ENCODE measurements around the gene ERP29. TPM values are rescaled to one million over a fixed set of nuclear protein-coding genes. Genes with fewer than 3 reads are reported as not detected.
"Not testable (repeated sequence)": the region's sequence is repeated elsewhere in the genome, so short reads cannot be mapped to it uniquely, and the experiment has no call there.

ERP29 gene
- total RNA-seq, 1 donor from 2014 or later = 46.4 TPM

DNA sequence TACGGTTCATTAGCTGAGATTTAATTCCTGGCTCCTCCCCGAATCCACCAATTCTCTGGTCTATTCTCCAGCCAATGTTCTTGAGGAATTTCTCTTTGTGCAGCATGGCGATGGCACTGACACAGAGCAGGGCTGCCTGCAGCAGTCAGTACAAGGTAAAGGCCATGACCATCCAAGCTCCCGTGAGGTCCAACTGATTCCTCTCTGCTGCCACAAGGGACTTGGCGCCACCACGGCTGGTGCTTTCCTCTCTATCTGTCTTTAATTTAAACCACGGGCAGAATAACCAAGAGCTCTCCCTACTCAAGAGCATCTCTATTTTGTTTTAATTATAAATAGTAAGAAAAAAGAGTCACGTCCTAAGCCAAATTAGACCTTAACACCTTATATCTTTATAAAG lies 12.4 kb upstream of the ERP29 start:
- Histone ChIP-seq H3K36me3 (ENCODE audit: control insufficient read depth in 3 of 3, insufficient read depth in 3 of 3, low read length in 3 of 3) (no peaks in the 10 kb centered on the region), H3K9me3 (ENCODE audit: control insufficient read depth in 3 of 3, low read length in 3 of 3) (no peaks in the 10 kb centered on the region), H3K4me3 (ENCODE audit: low read length in 3 of 3) (no peak overlapping the region), H3K4me1 (ENCODE audit: control insufficient read depth in 3 of 3, insufficient read depth in 3 of 3, low read length in 3 of 3) (peaks cover 0 to 2% (median 0%) of the 10 kb centered on the region in 3 donors), H3K27me3 (ENCODE audit: control insufficient read depth in 3 of 3, insufficient read depth in 3 of 3, low read length in 3 of 3) (no peaks in the 10 kb centered on the region), H3K9ac (ENCODE audit: low read depth in 1 of 3, low read length in 3 of 3) (no peak overlapping the region), H3K27ac (ENCODE audit: low read depth, low read length) (no peak overlapping the region)

DNA sequence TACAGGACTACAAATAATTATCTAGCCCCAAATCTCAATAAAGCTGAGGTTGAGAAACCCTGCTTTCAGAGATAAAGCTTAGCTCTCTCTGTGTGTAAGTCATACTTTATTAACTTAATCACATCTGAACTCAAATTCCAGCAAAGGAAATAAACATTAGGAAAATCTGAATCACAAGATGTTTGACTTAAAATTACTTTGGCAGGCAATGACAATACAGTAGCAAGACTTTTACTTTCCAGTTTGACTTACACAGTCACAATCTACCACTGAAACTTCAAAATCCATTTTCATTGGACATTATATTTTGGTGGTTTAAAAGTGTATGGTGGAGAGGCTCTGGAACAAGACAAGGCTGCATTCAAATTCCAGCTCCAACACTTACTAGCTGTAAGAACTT lies 11.7 kb upstream of the ERP29 start:
- H3K9me3 ChIP-seq (ENCODE audit: control insufficient read depth in 3 of 3, low read length in 3 of 3) = no peaks in the 10 kb centered on the region
- H3K27me3 ChIP-seq (ENCODE audit: control insufficient read depth in 3 of 3, insufficient read depth in 3 of 3, low read length in 3 of 3) = no peaks in the 10 kb centered on the region
- no peak overlapping the region for H3K27ac ChIP-seq (ENCODE audit: low read depth, low read length)
- H3K9ac ChIP-seq (ENCODE audit: low read depth in 1 of 3, low read length in 3 of 3) = no peak overlapping the region
- H3K4me3 ChIP-seq (ENCODE audit: low read length in 3 of 3) = no peak overlapping the region
- H3K4me1 ChIP-seq (ENCODE audit: control insufficient read depth in 3 of 3, insufficient read depth in 3 of 3, low read length in 3 of 3) = peaks cover 0 to 2% (median 0%) of the 10 kb centered on the region in 3 donors
- H3K36me3 ChIP-seq (ENCODE audit: control insufficient read depth in 3 of 3, insufficient read depth in 3 of 3, low read length in 3 of 3) = no peaks in the 10 kb centered on the region

DNA sequence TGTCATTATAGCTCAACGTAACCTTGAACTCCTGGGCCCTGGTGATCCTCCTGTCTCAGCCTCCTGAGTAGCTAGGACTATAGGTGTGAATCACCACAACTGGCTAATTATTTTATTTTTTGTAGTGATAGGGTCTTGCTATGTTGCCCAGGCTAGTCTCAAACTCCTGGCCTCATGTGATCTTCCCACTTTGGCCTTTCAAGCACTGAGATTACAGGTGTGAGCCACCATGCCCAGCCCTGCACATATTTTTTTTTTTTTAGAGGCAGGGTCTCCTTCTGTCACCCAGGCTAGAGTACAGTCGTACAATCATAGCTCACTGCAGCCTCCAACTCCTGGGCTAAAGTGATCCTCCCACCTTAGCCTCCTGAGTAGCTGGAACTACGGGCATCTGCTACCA lies 9.2 kb upstream of the ERP29 start:
- Histone ChIP-seq H3K9me3 (ENCODE audit: control insufficient read depth in 3 of 3, low read length in 3 of 3) (no peaks in the 10 kb centered on the region), H3K9ac (ENCODE audit: low read depth in 1 of 3, low read length in 3 of 3) (no peak overlapping the region), H3K4me3 (ENCODE audit: low read length in 3 of 3) (no peak overlapping the region), H3K36me3 (ENCODE audit: control insufficient read depth in 3 of 3, insufficient read depth in 3 of 3, low read length in 3 of 3) (no peaks in the 10 kb centered on the region), H3K27me3 (ENCODE audit: control insufficient read depth in 3 of 3, insufficient read depth in 3 of 3, low read length in 3 of 3) (no peaks in the 10 kb centered on the region), H3K4me1 (ENCODE audit: control insufficient read depth in 3 of 3, insufficient read depth in 3 of 3, low read length in 3 of 3) (peaks cover 0 to 3% (median 0%) of the 10 kb centered on the region in 3 donors), H3K27ac (ENCODE audit: low read depth, low read length) (no peak overlapping the region)

DNA sequence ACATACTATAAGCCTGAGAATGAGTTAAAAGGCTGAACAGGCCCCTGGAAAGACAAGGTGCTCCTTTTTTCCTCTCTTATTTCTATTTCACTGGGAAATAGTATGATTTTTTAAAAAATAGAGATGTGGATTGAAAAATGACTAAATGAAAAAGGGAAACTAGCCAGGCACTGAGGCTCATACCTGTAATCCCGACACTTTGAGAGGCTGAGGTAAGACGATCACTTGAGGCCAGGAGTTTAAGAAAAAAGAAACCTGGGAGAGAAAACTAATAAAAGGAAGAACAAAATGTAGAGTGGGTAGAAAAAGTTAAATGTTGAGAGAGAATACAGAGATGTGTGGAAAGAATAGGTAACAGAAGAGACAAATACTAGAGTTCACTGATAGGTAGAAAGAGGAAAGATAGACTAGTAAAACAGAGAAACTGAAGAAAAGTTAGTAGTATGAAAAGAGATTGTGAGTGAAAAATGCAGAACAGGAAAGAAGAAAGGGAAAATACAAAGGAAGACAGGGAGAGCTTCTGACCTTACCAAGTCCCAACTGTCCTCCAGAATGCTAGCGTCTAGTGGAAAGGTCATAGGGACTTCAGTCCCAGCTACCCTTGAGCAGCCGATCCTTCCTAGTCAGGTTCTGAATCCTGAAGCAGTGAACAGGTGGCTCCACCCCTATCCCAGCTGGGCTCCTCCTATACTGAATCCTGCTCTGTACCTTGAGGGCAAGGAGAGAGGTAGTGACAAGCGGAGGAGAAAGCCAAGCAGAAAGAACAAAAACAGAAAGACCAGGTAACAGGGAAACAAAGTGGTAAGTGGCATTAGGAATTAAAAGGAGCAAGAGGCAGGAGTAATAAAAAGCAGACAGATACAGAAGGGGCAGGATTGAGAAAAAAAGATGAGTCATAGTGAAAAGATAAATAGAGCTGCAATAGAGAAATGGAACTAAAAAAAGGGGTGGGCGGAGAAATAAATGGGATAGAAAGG lies 7.5 kb upstream of the ERP29 start:
- Histone ChIP-seq H3K27ac (ENCODE audit: low read depth, low read length) (no peak overlapping the region), H3K27me3 (ENCODE audit: control insufficient read depth in 3 of 3, insufficient read depth in 3 of 3, low read length in 3 of 3) (no peaks in the 10 kb centered on the region), H3K9ac (ENCODE audit: low read depth in 1 of 3, low read length in 3 of 3) (no peak overlapping the region), H3K4me1 (ENCODE audit: control insufficient read depth in 3 of 3, insufficient read depth in 3 of 3, low read length in 3 of 3) (peaks cover 0 to 4% (median 3%) of the 10 kb centered on the region in 3 donors), H3K36me3 (ENCODE audit: control insufficient read depth in 3 of 3, insufficient read depth in 3 of 3, low read length in 3 of 3) (no peaks in the 10 kb centered on the region), H3K9me3 (ENCODE audit: control insufficient read depth in 3 of 3, low read length in 3 of 3) (no peaks in the 10 kb centered on the region), H3K4me3 (ENCODE audit: low read length in 3 of 3) (no peak overlapping the region)

DNA sequence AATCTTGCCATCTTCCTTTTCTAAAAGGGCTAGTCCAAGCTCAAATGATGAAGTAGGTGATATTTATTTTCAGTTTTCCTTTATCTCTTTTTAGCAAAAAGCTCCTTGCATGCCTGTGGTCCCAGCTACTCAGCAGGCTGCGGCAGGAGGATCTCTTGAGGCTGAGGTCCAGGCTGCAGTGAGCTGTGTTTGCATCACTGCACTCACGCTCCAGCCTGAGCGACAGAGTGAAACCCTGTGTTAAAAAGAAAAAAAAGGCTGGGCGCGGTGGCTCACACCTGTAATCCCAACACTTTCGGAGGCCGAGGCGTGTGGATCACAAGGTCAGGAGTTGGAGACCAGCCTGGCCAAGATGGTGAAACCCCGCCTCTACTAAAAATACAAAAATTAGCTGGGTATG lies 5.3 kb upstream of the ERP29 start:
- no peaks in the 10 kb centered on the region for H3K36me3 ChIP-seq (ENCODE audit: control insufficient read depth in 3 of 3, insufficient read depth in 3 of 3, low read length in 3 of 3)
- no peaks in the 10 kb centered on the region for H3K9me3 ChIP-seq (ENCODE audit: control insufficient read depth in 3 of 3, low read length in 3 of 3)
- no peak overlapping the region for H3K9ac ChIP-seq (ENCODE audit: low read depth in 1 of 3, low read length in 3 of 3)
- no peaks in the 10 kb centered on the region for H3K27me3 ChIP-seq (ENCODE audit: control insufficient read depth in 3 of 3, insufficient read depth in 3 of 3, low read length in 3 of 3)
- no peak overlapping the region for H3K27ac ChIP-seq (ENCODE audit: low read depth, low read length)
- no peak overlapping the region for H3K4me3 ChIP-seq (ENCODE audit: low read length in 3 of 3)
- peaks cover 15 to 26% (median 19%) of the 10 kb centered on the region in 3 donors for H3K4me1 ChIP-seq (ENCODE audit: control insufficient read depth in 3 of 3, insufficient read depth in 3 of 3, low read length in 3 of 3)

DNA sequence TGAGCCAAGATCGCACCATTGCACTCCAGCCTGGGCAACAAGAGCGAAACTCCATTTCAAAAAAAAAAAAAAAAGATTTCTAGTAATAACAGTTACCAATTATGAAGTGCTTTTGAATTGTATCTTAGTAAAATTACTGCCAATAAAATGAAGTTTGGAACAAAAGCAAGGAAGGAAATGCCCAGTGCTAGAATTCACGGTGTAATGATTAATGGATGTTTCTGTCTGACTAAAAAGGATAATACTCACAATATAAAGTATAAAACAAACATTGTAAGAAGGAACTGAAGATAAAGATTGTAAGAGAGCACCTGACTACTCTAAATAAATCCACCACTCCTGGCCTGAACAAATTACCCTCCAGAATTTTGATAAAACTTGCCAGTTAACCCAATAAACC lies 4.3 kb upstream of the ERP29 start:
- Histone ChIP-seq H3K4me3 (ENCODE audit: low read length in 3 of 3) (no peak overlapping the region), H3K36me3 (ENCODE audit: control insufficient read depth in 3 of 3, insufficient read depth in 3 of 3, low read length in 3 of 3) (no peaks in the 10 kb centered on the region), H3K4me1 (ENCODE audit: control insufficient read depth in 3 of 3, insufficient read depth in 3 of 3, low read length in 3 of 3) (peaks cover 15 to 34% (median 20%) of the 10 kb centered on the region in 3 donors), H3K27me3 (ENCODE audit: control insufficient read depth in 3 of 3, insufficient read depth in 3 of 3, low read length in 3 of 3) (no peaks in the 10 kb centered on the region), H3K9ac (ENCODE audit: low read depth in 1 of 3, low read length in 3 of 3) (no peak overlapping the region), H3K9me3 (ENCODE audit: control insufficient read depth in 3 of 3, low read length in 3 of 3) (no peaks in the 10 kb centered on the region), H3K27ac (ENCODE audit: low read depth, low read length) (no peak overlapping the region)

DNA sequence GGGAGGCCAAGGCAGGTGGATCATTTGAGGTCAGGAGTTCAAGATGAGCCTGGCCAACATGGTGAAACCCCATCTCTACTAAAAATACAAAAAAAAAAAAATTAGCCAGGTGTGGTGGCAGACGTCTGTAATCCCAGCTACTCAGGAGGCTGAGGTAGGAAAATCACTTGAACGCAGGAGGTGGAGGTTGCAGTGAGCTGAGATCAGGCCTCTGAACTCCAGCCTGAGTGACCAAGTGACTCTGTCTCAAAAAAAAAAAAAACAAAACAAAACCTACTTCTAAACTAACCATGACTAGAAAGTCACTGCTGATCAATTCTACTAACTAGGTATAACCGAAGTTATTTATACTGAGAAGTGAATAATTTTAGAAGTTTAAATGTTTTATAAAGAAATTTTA lies 3.6 kb upstream of the ERP29 start:
- H3K27ac ChIP-seq (ENCODE audit: low read depth, low read length); H3K27me3 ChIP-seq (ENCODE audit: control insufficient read depth in 3 of 3, insufficient read depth in 3 of 3, low read length in 3 of 3); H3K4me3 ChIP-seq (ENCODE audit: low read length in 3 of 3); H3K9me3 ChIP-seq (ENCODE audit: control insufficient read depth in 3 of 3, low read length in 3 of 3); H3K9ac ChIP-seq (ENCODE audit: low read depth in 1 of 3, low read length in 3 of 3); H3K36me3 ChIP-seq (ENCODE audit: control insufficient read depth in 3 of 3, insufficient read depth in 3 of 3, low read length in 3 of 3): not testable (repeated sequence)
- H3K4me1 ChIP-seq (ENCODE audit: control insufficient read depth in 3 of 3, insufficient read depth in 3 of 3, low read length in 3 of 3) = peaks cover 22 to 41% (median 27%) of the 10 kb centered on the region in 3 donors

DNA sequence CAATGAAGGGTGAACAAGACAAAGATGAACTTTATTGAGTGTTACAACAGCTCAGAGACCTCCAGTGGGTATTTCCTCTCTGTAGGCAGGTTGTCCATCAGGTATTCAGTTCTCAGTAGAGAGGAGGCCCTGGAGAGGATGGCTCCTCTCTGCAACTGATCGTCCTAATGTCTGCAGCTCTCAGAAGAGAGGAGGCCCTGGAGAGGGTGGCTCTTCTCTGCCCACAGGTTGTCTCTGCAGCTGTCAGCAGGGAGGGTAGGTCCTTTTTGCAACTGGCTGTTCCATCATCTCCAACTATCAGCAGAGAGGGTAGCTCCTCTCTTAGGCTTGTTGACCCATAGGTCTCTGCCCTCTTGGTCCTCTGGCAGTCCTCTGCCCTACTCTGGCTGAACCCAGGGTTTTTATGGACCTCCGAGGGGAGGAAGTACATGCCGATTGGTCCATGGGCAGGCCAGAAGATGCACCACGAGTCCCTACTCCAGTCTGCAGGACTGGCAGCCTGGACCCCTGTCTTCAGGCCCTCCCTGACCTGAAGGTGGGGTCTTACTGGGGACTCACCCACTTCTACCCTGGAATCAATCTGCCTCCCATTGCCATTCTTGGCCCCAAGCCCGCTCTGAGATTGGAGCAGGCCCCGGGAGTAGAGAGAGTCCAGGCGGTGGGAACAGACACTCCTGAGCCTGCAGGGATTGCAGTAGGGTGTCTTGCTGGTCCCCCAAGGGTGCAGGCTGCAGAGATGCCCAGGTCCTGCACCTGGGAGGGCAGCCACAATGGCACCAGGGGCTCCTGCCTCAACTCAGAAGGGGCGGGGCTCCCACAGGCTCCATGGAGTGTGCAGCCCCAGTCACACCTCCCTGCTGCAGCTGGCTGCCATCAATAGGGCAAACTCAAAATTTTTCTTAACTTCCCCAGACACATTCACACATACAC lies 2.5 kb upstream of the ERP29 start:
- H3K4me1 ChIP-seq (ENCODE audit: control insufficient read depth in 3 of 3, insufficient read depth in 3 of 3, low read length in 3 of 3) = peaks cover 24 to 42% (median 28%) of the 10 kb centered on the region in 3 donors
- no peak overlapping the region for H3K9ac ChIP-seq (ENCODE audit: low read depth in 1 of 3, low read length in 3 of 3)
- peak overlapping the region; percentile 3 for H3K27ac ChIP-seq (ENCODE audit: low read depth, low read length)
- H3K27me3 ChIP-seq (ENCODE audit: control insufficient read depth in 3 of 3, insufficient read depth in 3 of 3, low read length in 3 of 3) = no peaks in the 10 kb centered on the region
- H3K36me3 ChIP-seq (ENCODE audit: control insufficient read depth in 3 of 3, insufficient read depth in 3 of 3, low read length in 3 of 3) = no peaks in the 10 kb centered on the region
- H3K9me3 ChIP-seq (ENCODE audit: control insufficient read depth in 3 of 3, low read length in 3 of 3) = no peaks in the 10 kb centered on the region
- H3K4me3 ChIP-seq (ENCODE audit: low read length in 3 of 3) = no peak overlapping the region

DNA sequence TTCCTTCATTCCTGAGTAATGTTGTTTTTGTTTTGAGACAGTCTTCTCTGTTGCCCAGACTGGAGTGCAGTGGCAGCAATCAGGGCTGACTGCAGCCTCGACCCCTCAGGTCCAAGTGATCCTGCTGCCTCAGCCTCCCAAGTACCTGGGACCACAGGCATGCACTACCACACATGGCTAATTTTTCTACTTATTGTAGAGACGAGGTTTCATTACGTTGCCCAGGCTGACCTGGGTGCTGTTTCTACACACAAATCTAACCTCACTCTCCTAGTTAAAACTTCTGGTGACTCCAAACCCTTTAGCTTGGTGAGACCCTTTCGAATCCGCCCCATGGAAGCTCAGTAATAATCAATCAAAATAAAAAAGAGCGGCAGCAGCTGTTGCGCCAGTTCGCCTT lies 1.5 kb upstream of the ERP29 start:
- H3K4me3 ChIP-seq (ENCODE audit: low read length in 3 of 3) = peak overlapping the region; percentile 98 to 99 (median 99)
- peak overlapping the region; percentile 97 for H3K27ac ChIP-seq (ENCODE audit: low read depth, low read length)
- H3K9ac ChIP-seq (ENCODE audit: low read depth in 1 of 3, low read length in 3 of 3) = peak overlapping the region; percentile 63 to 100 (median 100)

More for the DNA sequence above, 1.5 kb upstream of the ERP29 start:
- peaks cover 0 to 5% (median 4%) of the 10 kb centered on the region in 3 donors for H3K36me3 ChIP-seq (ENCODE audit: control insufficient read depth in 3 of 3, insufficient read depth in 3 of 3, low read length in 3 of 3)
- H3K27me3 ChIP-seq (ENCODE audit: control insufficient read depth in 3 of 3, insufficient read depth in 3 of 3, low read length in 3 of 3) = no peaks in the 10 kb centered on the region
- H3K4me1 ChIP-seq (ENCODE audit: control insufficient read depth in 3 of 3, insufficient read depth in 3 of 3, low read length in 3 of 3) = peaks cover 24 to 42% (median 27%) of the 10 kb centered on the region in 3 donors
- no peaks in the 10 kb centered on the region for H3K9me3 ChIP-seq (ENCODE audit: control insufficient read depth in 3 of 3, low read length in 3 of 3)

Measured in skeletal muscle tissue (tissue), 4 donors.